LNCaP clone FGC (cell line): ENCODE data around the gene LRRC40.

Experiments
- DNase-seq: peaks from one replicate; pipeline ENCODE4 v3.0.0-alpha.2; 2011; ENCODE audit warnings: low read depth
- H3K4me3 ChIP-seq: 2 replicates; pipeline ENCODE4 v1.5.1; 2011; ENCODE audit warnings: mild to moderate bottlenecking, low read depth, low read length, control low read depth
- CTCF ChIP-seq: IDR thresholded peaks from 2 replicates; pipeline ENCODE4 v1.5.1; 2012; ENCODE audit warnings: mild to moderate bottlenecking; ENCODE audit not compliant: control insufficient read depth, insufficient read depth; ENCODE audit errors: extremely low read depth

The LRRC40 gene

GRCh38 chr1:70156529-70157120, 48.8 kb downstream of the LRRC40 start:
- H3K4me3 ChIP-seq, result no peak overlapping the region
- TF ChIP-seq CTCF, result no peak
- no peak for DNase-seq

- DNase-seq, result no peak
- no peak overlapping the region for H3K4me3 ChIP-seq
- no peak for TF ChIP-seq CTCF
Measured at GRCh38 chr1:70153739-70154138, 51.6 kb downstream of the LRRC40 start.

DNA sequence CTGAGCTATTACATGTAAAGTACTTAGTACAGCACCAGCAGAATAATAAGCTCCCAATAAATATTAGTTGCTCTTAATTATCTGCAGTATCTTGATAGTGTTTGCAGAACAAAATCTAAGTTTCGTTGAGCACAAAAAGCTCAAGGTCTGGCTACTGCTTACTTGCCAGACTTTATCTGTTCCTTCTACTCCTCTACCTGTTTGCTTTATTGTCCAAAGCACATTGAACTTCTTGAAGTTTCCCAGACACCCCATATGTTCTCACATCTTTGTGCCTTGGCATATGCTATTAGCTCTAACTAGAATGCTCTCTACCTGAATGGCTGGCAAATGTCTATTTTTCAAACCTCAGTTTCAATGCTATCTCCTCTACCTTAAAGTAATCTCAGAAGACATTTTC, 54.9 kb downstream of the LRRC40 start:
- DNase-seq, result no peak
- H3K4me3 ChIP-seq, result no peak overlapping the region
- TF ChIP-seq CTCF, result no peak

GRCh38 chr1:70146488-70146887, 58.9 kb downstream of the LRRC40 start:
- TF ChIP-seq CTCF, result no peak
- no peak for DNase-seq
- H3K4me3 ChIP-seq, result no peak overlapping the region

DNA sequence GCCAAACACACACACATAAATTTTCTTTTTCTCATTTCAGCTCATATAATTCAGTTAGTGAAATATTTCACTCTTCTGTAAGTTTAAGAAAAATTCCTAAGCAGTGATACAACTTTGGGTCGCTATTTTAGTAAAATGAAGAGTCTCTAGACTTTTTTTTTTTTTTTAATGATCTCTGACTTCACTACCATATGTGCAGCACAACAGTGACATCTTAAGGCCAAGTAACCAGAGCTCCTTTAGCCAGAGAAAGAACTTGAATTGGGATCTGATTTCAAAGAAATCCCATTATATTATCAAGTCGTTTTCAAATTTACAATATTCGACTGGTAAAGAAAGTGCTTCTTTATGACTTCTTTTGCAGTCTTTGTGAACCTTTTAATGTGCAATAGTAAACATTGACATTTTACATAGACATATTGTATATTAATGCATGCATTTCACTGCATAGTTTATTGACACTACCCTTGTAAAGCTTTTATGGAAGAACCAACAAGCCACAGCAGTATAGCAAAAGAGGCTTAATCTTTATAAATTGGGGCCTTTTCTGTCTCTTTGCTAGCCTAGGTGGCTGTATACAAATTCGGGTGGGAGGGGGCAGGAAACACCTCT, 62.2 kb downstream of the LRRC40 start:
- TF ChIP-seq CTCF, result peak; percentile 47
- DNase-seq, result peak; percentile 31
- peak overlapping the region; percentile 28 for H3K4me3 ChIP-seq

GRCh38 chr1:70142075-70142474, 63.3 kb downstream of the LRRC40 start:
- no peak overlapping the region for H3K4me3 ChIP-seq
- no peak for DNase-seq
- TF ChIP-seq CTCF, result peak; percentile 45

- no peak for DNase-seq
- no peak for TF ChIP-seq CTCF
- H3K4me3 ChIP-seq, result no peak overlapping the region
Measured at GRCh38 chr1:70140894-70141293, 64.5 kb downstream of the LRRC40 start.
